Stimulated activated CD4-positive, alpha-beta T cell treated with anti-CD3 and anti-CD28 coated beads, Interleukin-15, amount 100 ng/mL, for 1 hour (primary cell): ENCODE measurements around the gene STARD3NL.
"Not testable (repeated sequence)": the region's sequence is repeated elsewhere in the genome, so short reads cannot be mapped to it uniquely, and the experiment has no call there.

ENCODE experiments used
- DNase-seq, 2 donors: peaks; one replicate each; pipeline ENCODE4 v3.0.0-alpha.2; 2020; ENCODE audit warnings: low read depth in 1 of 2, low spot score in 1 of 2

STARD3NL gene

DNA sequence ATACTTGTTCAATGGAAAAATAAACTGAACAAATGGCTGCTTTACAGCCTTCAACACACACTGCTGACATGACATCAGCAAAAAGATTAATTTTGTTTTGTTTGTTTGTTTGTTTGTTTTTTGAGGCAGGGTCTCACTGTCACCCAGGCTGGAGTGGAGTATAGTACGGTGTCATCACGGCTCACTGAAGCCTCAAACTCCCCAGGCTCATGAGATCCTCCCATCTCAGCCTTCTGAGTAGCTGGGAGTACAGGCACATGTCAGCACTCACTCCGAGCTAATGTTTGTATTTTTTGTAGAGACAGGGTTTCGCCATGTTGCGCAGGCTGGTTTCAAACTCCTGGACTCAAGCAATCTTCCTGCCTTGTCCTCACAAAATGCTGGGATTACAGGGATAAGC, 84.5 kb downstream of the STARD3NL start:
- no peak for DNase-seq

DNA sequence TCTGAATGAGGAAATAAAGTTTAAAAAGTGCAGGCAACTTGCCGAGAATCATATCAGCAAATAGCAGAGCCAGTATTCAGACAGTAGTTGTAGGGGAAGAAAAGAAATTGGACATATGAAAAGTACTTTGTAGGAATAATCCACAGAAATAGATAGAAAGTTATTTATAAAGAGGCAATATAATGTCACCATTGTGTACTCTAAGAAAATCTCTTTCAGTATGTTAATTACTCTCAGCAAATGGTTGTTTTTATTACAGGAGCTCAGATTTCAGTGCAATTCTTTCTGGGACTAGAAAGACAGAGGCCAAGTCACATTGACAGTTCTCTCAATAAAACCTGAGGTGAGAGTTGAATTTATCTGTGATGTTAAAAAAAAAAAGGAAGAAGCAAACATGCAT, 85.2 kb downstream of the STARD3NL start:
- DNase-seq, result not testable (repeated sequence)

DNA sequence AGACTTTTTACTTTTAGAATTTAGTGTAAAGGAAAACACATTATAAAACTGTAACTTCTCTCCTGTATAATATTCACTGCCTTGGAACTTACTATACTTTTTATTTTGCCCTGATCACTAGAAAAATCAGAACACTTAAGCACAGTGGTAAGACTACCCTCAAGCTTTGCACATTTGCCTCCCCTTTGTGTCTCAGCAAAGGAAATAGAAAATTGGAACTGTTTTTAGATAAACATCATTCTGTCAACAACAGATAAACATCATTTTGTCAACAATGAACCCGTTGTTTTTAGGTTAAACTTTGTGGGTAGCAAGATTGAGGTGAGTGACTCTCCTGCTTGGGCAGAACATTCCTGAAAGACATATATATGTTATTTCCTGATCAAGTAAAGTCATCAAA, 86.6 kb downstream of the STARD3NL start:
- not testable (repeated sequence) for DNase-seq

DNA sequence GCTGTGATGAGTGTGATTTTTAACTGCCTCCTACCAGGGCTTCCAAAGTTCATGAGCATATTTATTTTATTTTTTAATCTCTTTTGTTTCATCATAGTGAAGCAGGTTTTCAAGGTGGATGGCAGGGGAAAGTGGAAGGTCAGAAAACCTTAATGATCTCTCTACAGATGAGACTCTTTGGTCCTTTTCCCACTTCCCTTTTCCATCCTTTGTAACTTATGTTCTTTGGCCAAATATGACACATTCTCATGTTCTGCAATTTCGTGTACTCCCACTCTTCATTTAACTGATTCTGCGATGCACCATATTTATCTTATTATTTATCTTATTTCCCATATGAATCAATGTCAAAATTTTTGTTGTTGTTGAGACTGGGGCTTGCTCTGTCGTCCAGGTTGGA, 87.9 kb downstream of the STARD3NL start:
- not testable (repeated sequence) for DNase-seq

DNA sequence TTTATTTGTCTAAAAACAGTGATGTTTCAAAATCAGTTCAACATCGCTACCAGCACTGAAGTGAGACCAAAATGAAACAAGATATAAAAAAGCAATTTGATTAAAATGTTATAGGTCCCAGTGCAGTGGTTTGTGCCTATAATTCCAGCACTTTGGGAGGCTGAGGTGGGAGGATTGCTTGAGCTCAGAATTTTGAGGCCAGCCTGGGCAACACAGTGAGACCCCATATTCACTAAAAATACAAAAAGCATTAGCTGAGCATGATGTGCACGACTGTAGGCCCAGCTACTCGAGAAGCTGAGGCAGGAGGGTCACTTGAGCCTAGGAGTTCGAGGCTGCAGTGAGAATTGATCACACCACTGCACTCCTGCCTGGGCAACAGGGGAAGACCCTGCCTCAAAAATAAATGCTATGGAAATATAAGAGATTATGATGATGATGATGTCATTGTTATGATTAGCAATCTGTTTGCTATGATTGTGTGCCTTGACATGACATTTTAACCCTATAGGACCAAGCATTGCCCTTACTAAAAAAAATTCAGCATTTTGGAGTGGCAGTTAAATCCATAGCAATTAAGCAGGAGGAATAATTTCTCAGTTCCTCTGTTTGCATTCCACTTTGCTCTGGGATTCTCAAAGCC, 91.8 kb downstream of the STARD3NL start:
- not testable (repeated sequence) for DNase-seq

DNA sequence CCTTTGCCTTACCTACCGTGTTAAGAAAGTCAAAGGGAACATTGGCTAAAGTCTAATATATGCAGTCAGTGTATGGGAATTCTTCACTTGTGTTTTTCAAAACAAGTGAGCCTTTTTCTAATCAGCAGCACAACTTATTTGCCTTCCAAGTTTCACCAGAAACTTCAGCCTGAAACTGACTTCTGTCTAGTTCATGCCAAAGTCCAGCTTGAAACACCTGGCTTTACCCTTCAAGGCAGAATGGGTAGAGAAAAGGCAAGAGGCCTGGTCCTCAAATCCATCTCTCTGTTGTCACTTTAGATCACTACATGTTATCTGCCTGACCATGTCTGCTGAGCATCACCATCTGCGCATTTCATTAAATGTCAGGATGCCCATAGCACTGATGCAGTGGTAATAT, 92.4 kb downstream of the STARD3NL start:
- DNase-seq, result not testable (repeated sequence)

DNA sequence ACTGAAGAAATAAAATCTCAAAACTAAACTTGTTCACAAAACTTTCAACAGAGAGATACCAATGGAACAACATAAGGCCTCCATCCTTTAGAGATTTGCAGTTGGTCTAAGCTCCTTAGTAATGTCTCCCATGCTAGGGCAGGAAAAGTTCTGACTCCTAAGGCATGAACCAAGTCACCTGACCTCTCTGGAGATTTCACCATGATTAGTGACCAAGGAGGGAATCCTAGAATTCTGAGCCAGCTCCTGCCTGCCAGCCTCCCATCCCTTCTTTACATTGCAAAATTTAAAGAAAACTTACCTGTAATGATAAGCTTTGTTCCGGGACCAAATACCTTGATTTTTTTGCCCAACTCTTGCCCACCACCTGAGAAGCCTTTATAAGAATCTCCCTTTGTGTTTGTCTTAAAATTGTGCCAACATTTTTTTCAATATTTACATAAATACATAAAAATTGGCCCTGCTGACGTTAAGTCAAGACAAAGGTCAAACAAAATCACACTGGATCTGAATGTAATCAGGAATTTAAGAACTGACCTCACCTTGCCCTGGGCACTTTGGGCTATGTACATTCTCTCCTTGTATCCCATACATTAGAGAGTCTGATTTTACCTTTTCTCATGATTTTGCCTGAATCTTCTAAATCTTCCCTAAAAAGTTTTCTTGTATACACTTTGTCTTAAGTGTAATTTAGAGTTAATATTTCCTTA, 95.4 kb downstream of the STARD3NL start, which contains the start of gene TARP:
TARP (minus strand) TSS at position 351 of the 710 bp plus-strand sequence.
- no peak for DNase-seq

DNA sequence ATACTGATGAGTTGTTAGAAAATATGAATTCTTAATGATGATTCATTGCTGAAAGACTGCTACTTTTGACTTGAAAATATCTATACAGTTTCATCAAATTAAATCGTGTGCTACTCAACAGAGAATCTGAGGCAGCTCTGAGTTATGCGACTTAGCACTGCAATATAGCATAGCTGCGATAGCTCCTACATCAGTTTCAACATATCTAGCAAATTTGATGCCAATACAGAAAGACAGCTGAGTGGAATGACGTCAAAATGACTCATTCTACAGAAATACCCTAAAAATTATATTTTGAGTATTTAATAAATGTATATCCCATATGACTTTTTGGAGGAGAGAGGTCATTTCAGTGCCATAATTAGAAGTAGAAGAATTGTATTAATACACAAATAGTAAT, 96.4 kb downstream of the STARD3NL start:
- no peak for DNase-seq

DNA sequence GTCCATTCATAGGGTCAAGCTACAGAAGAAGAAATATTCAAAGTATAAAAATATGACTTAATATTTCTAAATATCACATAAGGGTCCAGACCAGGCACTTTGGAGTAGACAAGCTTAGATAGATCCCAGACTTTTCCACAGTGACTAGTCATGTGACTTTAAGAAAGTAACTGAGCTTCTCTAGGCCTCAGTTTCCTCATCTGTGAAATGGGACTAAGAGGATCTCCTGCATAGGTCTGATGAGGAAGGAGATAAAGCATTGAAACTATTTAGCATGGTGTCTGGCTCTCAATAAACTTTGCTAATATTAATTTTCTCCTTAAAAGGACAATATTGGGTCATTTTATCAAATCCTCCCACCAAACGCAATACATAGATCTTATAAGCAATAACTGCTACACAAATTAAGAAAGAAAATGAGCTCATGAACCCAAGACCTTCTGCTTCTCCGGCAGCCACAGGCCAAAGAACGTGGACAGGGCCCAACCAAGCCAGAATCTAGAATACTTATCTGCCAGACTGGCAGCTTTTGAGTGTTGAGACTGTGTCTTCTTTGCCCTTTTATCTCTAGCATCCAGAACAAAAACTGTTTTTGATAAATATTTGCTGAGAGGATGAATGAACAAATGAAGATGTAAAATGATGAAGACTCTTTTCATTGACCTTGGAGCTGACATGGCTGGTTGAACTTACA, 97.0 kb downstream of the STARD3NL start:
- no peak for DNase-seq

DNA sequence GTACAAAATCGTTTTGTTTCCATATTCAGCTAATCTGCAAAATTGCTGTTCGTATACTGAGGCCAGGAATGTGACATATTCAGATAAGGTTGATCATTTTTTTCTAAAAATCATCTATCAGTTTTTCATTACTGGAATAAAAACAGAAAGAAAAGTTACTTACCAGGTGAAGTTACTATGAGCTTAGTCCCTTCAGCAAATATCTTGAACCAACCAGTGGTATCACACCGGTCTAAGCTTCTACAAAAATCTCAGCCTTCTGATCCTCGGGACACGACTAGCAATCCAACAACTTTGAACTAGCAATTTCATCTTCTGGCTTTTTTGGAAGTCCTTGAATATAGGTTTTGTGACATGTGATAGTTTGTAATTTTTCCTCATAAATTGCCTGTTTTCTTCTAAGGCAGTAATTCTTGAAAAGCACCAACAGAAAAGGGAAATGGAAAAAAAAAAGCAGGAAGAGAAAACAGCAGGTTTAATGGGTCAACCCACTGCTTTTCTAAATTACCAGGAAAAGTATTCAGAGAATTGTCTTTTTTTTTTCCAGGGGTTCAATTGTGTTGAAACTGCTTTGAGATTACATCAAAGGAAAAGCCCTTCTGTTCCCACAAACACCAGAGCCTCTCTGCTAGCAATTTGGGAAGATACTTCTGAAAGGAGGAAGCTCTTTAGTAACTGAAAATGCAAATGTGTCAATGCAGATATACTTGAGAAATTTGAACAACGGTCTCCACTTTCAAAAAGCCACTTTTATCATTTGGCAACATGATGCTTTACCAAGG, 98.2 kb downstream of the STARD3NL start:
- DNase-seq, result no peak

DNA sequence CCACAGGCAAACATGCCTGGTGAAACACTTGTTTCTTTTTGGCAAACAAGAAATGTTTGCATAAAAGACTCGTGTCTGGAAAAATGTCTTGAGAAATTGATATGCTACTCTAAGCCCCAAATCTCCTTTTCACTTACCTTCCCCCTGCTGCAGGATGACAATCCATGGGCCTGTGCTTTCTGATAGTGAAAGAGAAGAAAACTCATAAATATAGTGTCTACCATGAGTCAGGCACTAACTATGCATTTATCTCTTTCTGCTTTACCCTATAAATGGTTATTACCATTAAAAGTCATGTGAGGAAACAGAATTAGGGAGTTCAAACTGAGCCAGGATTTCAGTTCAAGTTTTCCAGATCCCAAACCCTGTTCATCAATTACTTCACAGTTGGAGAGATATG, 102.0 kb downstream of the STARD3NL start:
- no peak for DNase-seq
